Osteoblast (primary cell): ENCODE measurements around the gene TPRN. TPM values are rescaled to one million over a fixed set of nuclear protein-coding genes. Genes with fewer than 3 reads are reported as not detected.

Experiments used
- DNase-seq: peaks from one replicate; pipeline ENCODE4 v3.0.0; 2011; ENCODE audit warnings: low spot score, mixed read lengths; ENCODE audit not compliant: insufficient read length; ENCODE audit errors: missing footprints
- H2AFZ ChIP-seq: 2 replicates; pipeline ENCODE4 v1.6.0; 2011; ENCODE audit warnings: mild to moderate bottlenecking, low read length
- H3K27ac ChIP-seq: 2 replicates; pipeline ENCODE4 v1.5.1; 2011; ENCODE audit warnings: mild to moderate bottlenecking, low read depth, low read length, moderate library complexity
- H3K27me3 ChIP-seq: 2 replicates; pipeline ENCODE4 v1.6.0; 2012; ENCODE audit warnings: mild to moderate bottlenecking, control low read depth, inconsistent platforms, low read length, moderate library complexity; ENCODE audit not compliant: insufficient read depth
- H3K36me3 ChIP-seq: 2 replicates; pipeline ENCODE4 v1.5.1; 2011; ENCODE audit warnings: mild to moderate bottlenecking, low read length, control low read depth, moderate library complexity; ENCODE audit not compliant: insufficient read depth
- H3K4me1 ChIP-seq: 2 replicates; pipeline ENCODE4 v1.5.1; 2011; ENCODE audit warnings: mild to moderate bottlenecking, low read length, control low read depth, moderate library complexity; ENCODE audit not compliant: insufficient read depth
- H3K4me2 ChIP-seq: 2 replicates; pipeline ENCODE4 v1.6.0; 2011; ENCODE audit warnings: mild to moderate bottlenecking, low read length; ENCODE audit not compliant: insufficient read depth
- H3K4me3 ChIP-seq: fragments of 200-600 bp; sonication (generic); 3 replicates; pipeline ENCODE4 v1.5.1; 2012; ENCODE audit warnings: mild to moderate bottlenecking, low read length, inconsistent platforms; ENCODE audit not compliant: insufficient read depth
- H3K79me2 ChIP-seq: 2 replicates; pipeline ENCODE4 v1.6.0; 2012; ENCODE audit warnings: mild to moderate bottlenecking, low read length, control low read depth, inconsistent platforms; ENCODE audit not compliant: insufficient read depth
- H3K9me3 ChIP-seq: 2 replicates; pipeline ENCODE4 v1.5.1; 2011; ENCODE audit warnings: low read depth, low read length, control low read depth
- H4K20me1 ChIP-seq: 2 replicates; pipeline ENCODE4 v1.6.0; 2012; ENCODE audit warnings: mild to moderate bottlenecking, low read length, control low read depth; ENCODE audit not compliant: insufficient read depth
- CTCF ChIP-seq: IDR thresholded peaks from 2 replicates; pipeline ENCODE4 v1.5.1; 2011; ENCODE audit warnings: mild to moderate bottlenecking, low read depth, low read length, moderate library complexity; ENCODE audit errors: extremely low read depth
- total RNA-seq: library from RNA; depleted of rRNA; stranded (reverse); fragments of >200 nt; gene quantifications from 2 replicates; pipeline ENCODE4 v1.2.3, GENCODE V29; 2012

The TPRN gene
- total RNA-seq, 1 donor, result 10.5 TPM

GRCh38 chr9:137193771-137194170, 6.8 kb downstream of the TPRN start:
- no peak for DNase-seq
- Histone ChIP-seq H3K9me3 (no peaks in the 10 kb centered on the region), H3K4me3 (no peak overlapping the region), H3K36me3 (peaks cover 14% of the 10 kb centered on the region), H3K27ac (no peak overlapping the region), H3K27me3 (no peaks in the 10 kb centered on the region), H3K4me1 (peaks cover 17% of the 10 kb centered on the region), H4K20me1 (peaks cover 42% of the 10 kb centered on the region), H3K4me2 (no peak overlapping the region), H2AFZ (no peak overlapping the region), H3K79me2 (peaks cover 84% of the 10 kb centered on the region)
- no peak for TF ChIP-seq CTCF

GRCh38 chr9:137192859-137193258, 7.7 kb downstream of the TPRN start:
- DNase-seq, result no peak
- H3K79me2 ChIP-seq, result peaks cover 79% of the 10 kb centered on the region
- H3K27ac ChIP-seq, result no peak overlapping the region
- no peak for TF ChIP-seq CTCF
- no peaks in the 10 kb centered on the region for H3K27me3 ChIP-seq
- no peak overlapping the region for H2AFZ ChIP-seq
- H3K4me1 ChIP-seq, result peaks cover 10% of the 10 kb centered on the region
- no peaks in the 10 kb centered on the region for H3K9me3 ChIP-seq
- no peak overlapping the region for H3K4me3 ChIP-seq
- no peak overlapping the region for H3K4me2 ChIP-seq
- peaks cover 14% of the 10 kb centered on the region for H3K36me3 ChIP-seq
- H4K20me1 ChIP-seq, result peaks cover 34% of the 10 kb centered on the region

- no peaks in the 10 kb centered on the region for H3K9me3 ChIP-seq
- H3K4me2 ChIP-seq, result no peak overlapping the region
Observed at GRCh38 chr9:137192448-137192780, 8.1 kb downstream of the TPRN start.

GRCh38 chr9:137191691-137192447, 8.7 kb downstream of the TPRN start:
- Histone ChIP-seq H2AFZ (no peak overlapping the region), H3K4me3 (no peak overlapping the region), H3K36me3 (peaks cover 14% of the 10 kb centered on the region), H3K9me3 (no peaks in the 10 kb centered on the region), H3K4me2 (no peak overlapping the region), H3K27ac (no peak overlapping the region), H4K20me1 (peaks cover 38% of the 10 kb centered on the region), H3K27me3 (no peaks in the 10 kb centered on the region), H3K79me2 (peaks cover 81% of the 10 kb centered on the region), H3K4me1 (peaks cover 20% of the 10 kb centered on the region)
- no peak for DNase-seq
- TF ChIP-seq CTCF, result no peak

More at GRCh38 chr9:137192448-137192780, 8.1 kb downstream of the TPRN start:
- Histone ChIP-seq H2AFZ (no peak overlapping the region), H3K36me3 (peaks cover 14% of the 10 kb centered on the region), H3K79me2 (peaks cover 79% of the 10 kb centered on the region), H3K27me3 (no peaks in the 10 kb centered on the region), H3K4me1 (peaks cover 15% of the 10 kb centered on the region), H3K4me3 (no peak overlapping the region), H4K20me1 (peaks cover 33% of the 10 kb centered on the region), H3K27ac (no peak overlapping the region)
- no peak for TF ChIP-seq CTCF
- DNase-seq, result no peak
